Fibroblast of villous mesenchyme (primary cell): ENCODE measurements around the gene ADGRF3. TPM values are rescaled to one million over a fixed set of nuclear protein-coding genes. Genes with fewer than 3 reads are reported as not detected.
A peak's percentile ranks its signal among the peaks of the same experiment; 100 is the strongest.

Experiments used
- DNase-seq: peaks from one replicate; pipeline ENCODE4 v3.0.0-alpha.2; 2010; ENCODE audit warnings: low read depth
- H3K4me3 ChIP-seq: 2 replicates; pipeline ENCODE4 v1.5.1; 2011; ENCODE audit warnings: low read depth, mild to moderate bottlenecking, low read length
- total RNA-seq: library from RNA; depleted of rRNA; stranded (reverse); fragments of >200 nt; gene quantifications from 2 replicates; pipeline ENCODE4 v1.2.3, GENCODE V29; 2012
- TF ChIP-seq, protein P1 (sequence below): IDR thresholded peaks from 2 replicates; pipeline ENCODE4 v1.5.1; 2012; ENCODE audit warnings: low read depth, mild to moderate bottlenecking, low read length; ENCODE audit not compliant: insufficient read depth

The ADGRF3 gene
- total RNA-seq, 1 donor, result under 0.01 TPM

- no peak overlapping the region for H3K4me3 ChIP-seq
- TF ChIP-seq, protein P1, sequence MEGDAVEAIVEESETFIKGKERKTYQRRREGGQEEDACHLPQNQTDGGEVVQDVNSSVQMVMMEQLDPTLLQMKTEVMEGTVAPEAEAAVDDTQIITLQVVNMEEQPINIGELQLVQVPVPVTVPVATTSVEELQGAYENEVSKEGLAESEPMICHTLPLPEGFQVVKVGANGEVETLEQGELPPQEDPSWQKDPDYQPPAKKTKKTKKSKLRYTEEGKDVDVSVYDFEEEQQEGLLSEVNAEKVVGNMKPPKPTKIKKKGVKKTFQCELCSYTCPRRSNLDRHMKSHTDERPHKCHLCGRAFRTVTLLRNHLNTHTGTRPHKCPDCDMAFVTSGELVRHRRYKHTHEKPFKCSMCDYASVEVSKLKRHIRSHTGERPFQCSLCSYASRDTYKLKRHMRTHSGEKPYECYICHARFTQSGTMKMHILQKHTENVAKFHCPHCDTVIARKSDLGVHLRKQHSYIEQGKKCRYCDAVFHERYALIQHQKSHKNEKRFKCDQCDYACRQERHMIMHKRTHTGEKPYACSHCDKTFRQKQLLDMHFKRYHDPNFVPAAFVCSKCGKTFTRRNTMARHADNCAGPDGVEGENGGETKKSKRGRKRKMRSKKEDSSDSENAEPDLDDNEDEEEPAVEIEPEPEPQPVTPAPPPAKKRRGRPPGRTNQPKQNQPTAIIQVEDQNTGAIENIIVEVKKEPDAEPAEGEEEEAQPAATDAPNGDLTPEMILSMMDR, result no peak
- no peak for DNase-seq
Measured at GRCh38 chr2:26349690-26350089, 3.1 kb upstream of the ADGRF3 start.

DNA sequence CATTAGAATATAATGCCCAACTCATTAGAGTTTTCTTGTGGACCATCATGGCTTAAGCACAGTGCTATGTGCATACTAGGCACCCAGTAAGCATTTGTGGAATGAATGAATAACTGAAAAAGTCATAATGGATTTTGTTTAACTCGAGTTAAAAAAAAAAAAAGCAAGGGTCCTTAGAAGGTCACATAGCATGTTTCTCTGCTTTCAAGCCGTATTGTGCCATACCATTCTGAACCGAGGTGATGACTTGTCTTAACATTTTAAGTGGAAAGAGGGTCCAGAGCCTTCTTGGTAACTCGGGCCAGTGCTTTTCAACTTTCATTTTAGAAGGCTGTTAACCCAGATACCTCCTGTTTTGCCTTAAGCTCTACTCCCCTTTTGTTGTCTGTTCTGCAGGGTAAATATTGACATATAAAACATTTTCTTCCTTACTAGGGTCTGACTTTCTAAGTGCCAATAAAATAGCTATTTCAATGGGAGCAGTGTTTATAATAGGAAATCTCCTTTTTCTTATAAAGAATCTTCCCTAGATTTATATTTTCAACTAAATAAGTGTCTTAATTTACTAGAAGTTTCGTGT lies 787 bp upstream of the ADGRF3 start:
- DNase-seq, result peak; percentile 39
- H3K4me3 ChIP-seq, result peak overlapping the region; percentile 91
- TF ChIP-seq, protein P1, result no peak

GRCh38 chr2:26345545-26346453 lies 790 bp downstream of the ADGRF3 start, which contains the start of gene SELENOI:
SELENOI (plus strand) TSS chr2:26346143; CDS start chr2:26346233, 90 bp downstream.
- TF ChIP-seq, protein P1, result no peak

DNA sequence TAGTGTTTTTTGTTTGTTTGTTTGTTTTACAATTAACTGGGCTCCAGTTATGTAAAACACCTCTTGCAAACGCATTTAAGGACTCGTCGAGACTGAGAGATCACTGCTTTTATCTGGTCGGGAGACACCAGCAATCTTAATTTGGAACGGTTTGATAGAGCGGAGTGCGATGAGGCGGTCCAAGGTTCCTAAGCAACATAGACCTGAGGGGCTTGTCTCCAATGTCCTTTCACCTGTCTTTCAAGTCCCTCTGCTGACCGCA lies 1.4 kb downstream of the ADGRF3 start:
- TF ChIP-seq, protein P1, result no peak
- DNase-seq, result no peak
- peak overlapping the region; percentile 91 for H3K4me3 ChIP-seq

More at GRCh38 chr2:26345545-26346453, 790 bp downstream of the ADGRF3 start, which contains the start of gene SELENOI:
- peak within 1 kb of the TSS; percentile 91 for H3K4me3 ChIP-seq
- DNase-seq, result peak; percentile 99

DNA sequence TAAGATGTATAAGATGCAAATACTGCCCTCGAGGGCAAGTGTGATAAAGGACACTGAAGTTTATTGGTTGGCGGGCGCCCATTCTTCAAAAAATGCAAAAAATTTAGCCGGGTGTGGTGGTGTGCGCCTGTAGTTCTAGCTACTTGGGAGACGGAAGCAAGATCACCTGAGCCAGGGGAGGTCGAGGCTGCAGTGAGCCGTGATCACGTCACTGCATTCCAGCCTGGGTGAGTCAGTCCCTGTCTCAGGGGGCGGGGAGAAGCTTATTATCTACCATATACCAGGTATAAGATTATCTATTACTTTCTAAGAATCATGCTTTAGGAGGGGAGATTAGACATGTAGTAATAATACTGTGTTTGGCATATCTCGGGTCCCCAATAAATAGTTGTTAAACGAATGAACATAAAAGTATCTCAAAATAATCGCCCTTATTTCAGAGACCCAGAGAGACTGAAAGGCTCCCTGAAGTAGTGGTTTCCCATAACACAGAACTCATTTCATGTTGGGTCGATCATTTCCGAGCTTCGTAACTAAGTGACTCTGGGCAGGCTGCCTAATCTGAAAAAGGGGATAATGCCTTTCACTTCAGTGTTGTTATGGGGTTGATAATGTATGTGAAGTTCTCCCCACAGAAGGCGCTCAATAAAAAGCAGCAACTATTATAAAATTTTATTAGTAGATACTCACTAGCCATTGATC lies 1.9 kb downstream of the ADGRF3 start:
- TF ChIP-seq, protein P1, result no peak
- DNase-seq, result peak; percentile 65
- H3K4me3 ChIP-seq, result peak overlapping the region; percentile 91

GRCh38 chr2:26340831-26341230 lies 5.8 kb downstream of the ADGRF3 start:
- TF ChIP-seq, protein P1, result no peak
- H3K4me3 ChIP-seq, result no peak overlapping the region
- DNase-seq, result no peak
